H9 (cell line): ENCODE measurements around the gene GPHN. TPM values are rescaled to one million over a fixed set of nuclear protein-coding genes. Genes with fewer than 3 reads are reported as not detected.

Source experiments
- DNase-seq: peaks from one replicate; pipeline ENCODE4 v3.0.0-alpha.2; 2017
- H2AFZ ChIP-seq: one replicate; pipeline ENCODE4 v1.6.1; 2013; ENCODE audit warnings: mild to moderate bottlenecking, low read length, control low read depth, moderate library complexity
- H2AK5ac ChIP-seq: 2 replicates; pipeline ENCODE4 v1.6.1; 2013; ENCODE audit warnings: low read length, control low read depth, mixed read lengths; ENCODE audit not compliant: insufficient read length
- H2BK120ac ChIP-seq: one replicate; pipeline ENCODE4 v1.6.1; 2013; ENCODE audit warnings: low read depth, mild to moderate bottlenecking, low read length, control low read depth, inconsistent platforms; ENCODE audit not compliant: poor library complexity, severe bottlenecking
- H2BK12ac ChIP-seq: 2 replicates; pipeline ENCODE4 v1.6.1; 2013; ENCODE audit warnings: low read length, control low read depth, mixed read lengths, low read depth; ENCODE audit not compliant: insufficient read length
- H2BK15ac ChIP-seq: 2 replicates; pipeline ENCODE4 v1.6.1; 2013; ENCODE audit warnings: low read depth, low read length, control low read depth
- H2BK20ac ChIP-seq: one replicate; pipeline ENCODE4 v1.6.1; 2013; ENCODE audit warnings: low read depth, mild to moderate bottlenecking, low read length, control low read depth, inconsistent platforms; ENCODE audit not compliant: poor library complexity, severe bottlenecking
- H2BK5ac ChIP-seq: 2 replicates; pipeline ENCODE4 v1.6.1; 2013; ENCODE audit warnings: low read length, control low read depth, mixed read lengths; ENCODE audit not compliant: insufficient read length
- H3K14ac ChIP-seq: 2 replicates; pipeline ENCODE4 v1.6.1; 2013; ENCODE audit warnings: low read length, control low read depth; ENCODE audit not compliant: insufficient read depth
- H3K18ac ChIP-seq: 2 replicates; pipeline ENCODE4 v1.6.1; 2013; ENCODE audit warnings: low read depth, mild to moderate bottlenecking, mixed read lengths, low read length, control low read depth; ENCODE audit not compliant: insufficient read length
- H3K23ac ChIP-seq: 2 replicates; pipeline ENCODE4 v1.6.1; 2013; ENCODE audit warnings: low read length, control low read depth, mixed read lengths, low read depth; ENCODE audit not compliant: insufficient read length
- H3K23me2 ChIP-seq: 2 replicates; pipeline ENCODE4 v1.6.1; 2013; ENCODE audit warnings: low read depth, mild to moderate bottlenecking, mixed read lengths, low read length, control low read depth; ENCODE audit not compliant: insufficient read length, poor library complexity, severe bottlenecking
- H3K27ac ChIP-seq: 2 replicates; pipeline ENCODE4 v1.5.1; 2013; ENCODE audit warnings: low read length, control low read depth, mixed read lengths, low read depth; ENCODE audit not compliant: insufficient read length
- H3K27me3 ChIP-seq: 2 replicates; pipeline ENCODE4 v1.6.1; 2013; ENCODE audit warnings: low read length, control low read depth, inconsistent platforms; ENCODE audit not compliant: insufficient read depth
- H3K4ac ChIP-seq: 2 replicates; pipeline ENCODE4 v1.6.1; 2013; ENCODE audit warnings: low read depth, mild to moderate bottlenecking, control low read depth, inconsistent platforms, low read length, moderate library complexity
- H3K4me1 ChIP-seq: 2 replicates; pipeline ENCODE4 v1.6.1; 2013; ENCODE audit warnings: low read length, control low read depth, inconsistent platforms; ENCODE audit not compliant: insufficient read depth
- H3K4me2 ChIP-seq: 2 replicates; pipeline ENCODE4 v1.6.1; 2013; ENCODE audit warnings: low read length, control low read depth, mixed read lengths; ENCODE audit not compliant: insufficient read length, insufficient read depth
- H3K56ac ChIP-seq: 2 replicates; pipeline ENCODE4 v1.6.1; 2013; ENCODE audit warnings: low read depth, mild to moderate bottlenecking, mixed read lengths, low read length, control low read depth; ENCODE audit not compliant: insufficient read length
- H3K79me1 ChIP-seq: 2 replicates; pipeline ENCODE4 v1.6.1; 2013; ENCODE audit warnings: low read depth, mild to moderate bottlenecking, moderate library complexity, low read length, control low read depth, inconsistent platforms; ENCODE audit not compliant: insufficient read depth, poor library complexity, severe bottlenecking
- H3K79me2 ChIP-seq: 2 replicates; pipeline ENCODE4 v1.6.1; 2013; ENCODE audit warnings: low read length, control low read depth, inconsistent platforms; ENCODE audit not compliant: insufficient read depth
- H3K9ac ChIP-seq: 2 replicates; pipeline ENCODE4 v1.6.1; 2013; ENCODE audit warnings: low read length, control low read depth, mixed read lengths; ENCODE audit not compliant: insufficient read length; ENCODE audit errors: extremely low read depth
- H3K9me3 ChIP-seq: one replicate; pipeline ENCODE4 v1.6.1; 2013; ENCODE audit warnings: low read depth, low read length, inconsistent platforms; ENCODE audit not compliant: control insufficient read depth
- H3T11ph ChIP-seq: one replicate; pipeline ENCODE4 v1.6.1; 2013; ENCODE audit warnings: mild to moderate bottlenecking, low read length, control low read depth, inconsistent platforms
- H4K20me1 ChIP-seq: one replicate; pipeline ENCODE4 v1.6.1; 2013; ENCODE audit not compliant: control insufficient read depth, insufficient read length, insufficient read depth
- H4K5ac ChIP-seq: 2 replicates; pipeline ENCODE4 v1.6.1; 2013; ENCODE audit warnings: low read depth, mild to moderate bottlenecking, mixed read lengths, low read length, control low read depth; ENCODE audit not compliant: insufficient read length
- H4K8ac ChIP-seq: replicated peaks from 2 replicates; pipeline ENCODE4 v1.6.1; 2013; ENCODE audit warnings: low read length, control low read depth, mixed read lengths, low read depth; ENCODE audit not compliant: insufficient read length
- H4K91ac ChIP-seq: 2 replicates; pipeline ENCODE4 v1.6.1; 2013; ENCODE audit warnings: low read depth, mild to moderate bottlenecking, moderate library complexity, mixed read lengths, low read length, control low read depth; ENCODE audit not compliant: insufficient read length
- H3K27ac Mint-ChIP-seq, 3 experiments: 2 replicates in 2 of 3; 3 replicates in 1 of 3; pipeline ENCODE4 v1.8.0; 2020 to 2021; ENCODE audit warnings: mixed read lengths in 3 of 3, mild to moderate bottlenecking in 1 of 3, moderate library complexity in 1 of 3
- H3K27me3 Mint-ChIP-seq: 2 replicates; pipeline ENCODE4 v1.8.0; 2021; ENCODE audit warnings: low read depth, mild to moderate bottlenecking, moderate library complexity, mixed read lengths
- H3K36me3 Mint-ChIP-seq, 3 experiments: 2 replicates in 2 of 3; 3 replicates in 1 of 3; pipeline ENCODE4 v1.8.0; 2020 to 2021; ENCODE audit warnings: low read depth in 3 of 3, mixed read lengths in 3 of 3; ENCODE audit not compliant: insufficient read depth in 1 of 3
- H3K4me1 Mint-ChIP-seq, 2 experiments: 2 replicates each; pipeline ENCODE4 v1.8.0; 2020; ENCODE audit warnings: mixed read lengths in 2 of 2
- H3K4me3 Mint-ChIP-seq, 2 experiments: 2 replicates in 1 of 2; 3 replicates in 1 of 2; pipeline ENCODE4 v1.8.0; 2020 to 2021; ENCODE audit warnings: mild to moderate bottlenecking in 2 of 2, mixed read lengths in 2 of 2, moderate library complexity in 1 of 2
- H3K9me3 Mint-ChIP-seq, 2 experiments: 2 replicates in 1 of 2; 3 replicates in 1 of 2; pipeline ENCODE4 v1.8.0; 2020; ENCODE audit warnings: mild to moderate bottlenecking in 2 of 2, mixed read lengths in 2 of 2, moderate library complexity in 1 of 2
- CTCF ChIP-seq: fragments of 200-600 bp; sonication (generic); conservative IDR thresholded peaks from 3 replicates; pipeline ENCODE4 v1.8.0; 2021; ENCODE audit warnings: antibody characterized with exemption, mild to moderate bottlenecking
- WGBS: extraction: QIAGEN DNeasy Blood & Tissue Kit; methylation state at CpG from one replicate; pipeline ENCODE4 v1.1.7; 2013; ENCODE audit warnings: missing lambda C conversion rate, low lambda C conversion rate, mixed read lengths; ENCODE audit not compliant: insufficient read length; ENCODE audit errors: extremely low coverage; 5-methylcytosine and 5-hydroxymethylcytosine counted together
- total RNA-seq: library from RNA; stranded (reverse); gene quantifications from 2 replicates; pipeline ENCODE4 v1.2.1, GENCODE V29; 2021

Gene GPHN
- total RNA-seq, 1 experiment from 2014 or later: 16.1 TPM

GRCh38 chr14:66920196-66920595, 412.2 kb downstream of the GPHN start:
- Histone ChIP-seq H2BK5ac (no peak overlapping the region), H3K23ac (no peak overlapping the region), H3K9ac (no peak overlapping the region), H3K18ac (no peak overlapping the region), H2BK120ac (no peak overlapping the region), H3K56ac (no peak overlapping the region), H3K4ac (no peak overlapping the region), H2AFZ (no peak overlapping the region), H3K23me2 (no peaks in the 10 kb centered on the region), H4K91ac (no peak overlapping the region), H4K20me1 (no peaks in the 10 kb centered on the region), H3T11ph (no peak overlapping the region), H3K4me1 (no peaks in the 10 kb centered on the region), H3K79me2 (no peaks in the 10 kb centered on the region), H4K8ac (no peak overlapping the region), H3K14ac (no peak overlapping the region), H2BK12ac (no peak overlapping the region), H2AK5ac (no peak overlapping the region), H2BK20ac (no peak overlapping the region), H3K27ac (no peak overlapping the region), H2BK15ac (no peak overlapping the region), H4K5ac (no peak overlapping the region), H3K4me2 (no peak overlapping the region), H3K9me3 (no peaks in the 10 kb centered on the region), H3K27me3 (no peaks in the 10 kb centered on the region), H3K79me1 (no peaks in the 10 kb centered on the region)
- Mint-ChIP-seq H3K4me3 (no peak overlapping the region), H3K27me3 (no peaks in the 10 kb centered on the region), H3K9me3 (peaks cover 0 to 2% of the 10 kb centered on the region in 2 experiments; a peak in 2 of 5 replicates), H3K36me3 (peaks cover 0 to 11% (median 10%) of the 10 kb centered on the region in 3 experiments; a peak in 4 of 7 replicates), H3K27ac (no peak overlapping the region), H3K4me1 (no peaks in the 10 kb centered on the region)
- TF ChIP-seq CTCF: no peak
- 100% methylated on average over 1 of the region's 1 CpG for WGBS
- DNase-seq: no peak
